ENCODE results near the gene OR8B12.
"Not testable (repeated sequence)": the region's sequence is repeated elsewhere in the genome, so short reads cannot be mapped to it uniquely, and the experiment has no call there.

The OR8B12 gene

DNA sequence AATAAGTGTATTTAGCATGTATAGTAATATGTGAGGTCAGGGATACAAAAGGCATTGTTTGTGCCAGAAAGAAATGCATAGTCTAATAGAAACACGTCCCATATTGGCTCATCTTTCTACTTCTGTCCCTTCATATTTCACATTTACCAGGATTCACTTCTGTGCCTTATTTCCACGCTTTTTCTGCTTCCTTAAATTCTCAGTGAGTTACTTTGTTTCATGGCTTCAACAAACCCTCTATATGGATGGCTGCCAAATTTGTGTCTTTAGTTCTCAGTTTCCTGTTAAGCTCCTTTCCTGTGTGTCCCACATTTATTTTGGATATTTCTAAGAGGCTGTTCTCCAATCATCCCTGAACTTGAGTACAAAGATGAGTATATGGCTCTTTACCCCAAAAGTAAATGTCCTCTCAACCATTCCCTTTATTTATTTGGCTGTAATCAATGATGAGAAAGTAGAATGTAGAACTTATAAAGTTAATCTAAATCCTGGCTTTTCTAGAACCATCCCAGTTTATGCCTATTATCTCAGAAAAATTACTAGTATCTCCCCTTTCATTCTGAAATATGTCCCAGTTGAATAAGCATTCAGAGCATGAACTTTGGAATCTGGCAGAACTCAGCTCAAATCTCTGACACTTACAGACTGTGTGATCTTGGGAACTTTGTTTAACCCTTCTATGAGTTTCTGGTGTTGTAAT lies 23.5 kb downstream of the OR8B12 start:
- DNase-seq (ENCODE audit: low spot score) = no peak

DNA sequence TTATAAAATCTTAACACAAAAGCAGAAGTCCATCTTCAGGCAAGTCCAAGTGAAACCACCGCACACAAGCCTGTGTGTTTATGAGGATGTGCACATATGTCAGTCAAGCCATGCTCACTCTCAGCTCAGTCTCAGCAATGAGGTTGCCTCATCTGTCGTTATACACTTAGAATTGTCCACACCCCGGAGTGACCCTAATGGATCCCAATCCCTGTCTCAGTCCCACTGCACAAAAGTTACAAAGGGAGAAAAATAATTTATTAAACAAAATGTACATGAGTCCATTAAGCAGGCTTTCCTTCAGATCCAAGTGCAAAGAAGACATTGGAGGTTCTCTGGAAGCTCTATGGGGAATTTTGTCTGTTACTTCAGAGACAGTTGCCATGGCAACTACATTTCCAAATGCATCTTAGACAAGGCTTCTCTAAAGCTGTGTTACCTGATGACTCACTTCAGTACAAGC lies 24.4 kb downstream of the OR8B12 start:
- DNase-seq (ENCODE audit: low spot score) = no peak

DNA sequence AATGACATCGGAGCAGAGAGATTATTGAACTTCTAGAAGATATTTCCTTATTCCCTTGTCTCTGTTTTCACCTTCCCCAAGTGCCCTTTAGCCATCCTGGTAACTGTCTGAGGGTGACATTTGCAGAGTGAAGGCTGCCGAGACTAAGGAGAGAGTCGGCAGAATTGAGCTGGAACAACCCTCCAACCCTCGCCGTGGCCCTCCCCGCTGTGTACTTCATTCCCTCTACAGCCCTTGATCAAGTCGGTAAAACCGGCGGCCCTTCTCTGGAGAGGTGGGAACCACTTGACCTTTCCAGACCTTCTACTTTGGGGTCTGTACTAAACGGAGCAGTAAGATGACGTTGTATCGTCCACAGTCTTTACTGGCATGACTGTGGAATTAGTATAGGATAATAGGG lies 26.1 kb downstream of the OR8B12 start:
- DNase-seq (ENCODE audit: low spot score) = no peak

DNA sequence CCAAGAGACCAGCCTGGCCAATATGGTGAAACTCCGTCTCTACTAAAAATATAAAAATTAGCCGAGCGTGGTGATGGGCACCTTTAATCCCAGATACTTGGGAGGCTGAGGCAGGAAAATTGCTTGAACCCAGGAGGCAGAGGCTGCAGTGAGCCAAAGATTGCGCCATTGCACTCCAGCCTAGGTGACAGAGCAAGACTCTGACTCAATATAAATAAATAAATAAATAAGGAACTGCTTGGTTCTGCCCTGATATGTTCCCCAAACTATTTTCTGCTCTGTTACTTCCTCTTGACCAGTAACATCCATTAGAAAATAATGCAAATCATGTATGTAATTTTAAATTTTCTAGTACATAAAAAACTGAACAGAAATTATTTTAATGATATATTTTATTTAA lies 28.8 kb downstream of the OR8B12 start:
- not testable (repeated sequence) for DNase-seq (ENCODE audit: low spot score)

DNA sequence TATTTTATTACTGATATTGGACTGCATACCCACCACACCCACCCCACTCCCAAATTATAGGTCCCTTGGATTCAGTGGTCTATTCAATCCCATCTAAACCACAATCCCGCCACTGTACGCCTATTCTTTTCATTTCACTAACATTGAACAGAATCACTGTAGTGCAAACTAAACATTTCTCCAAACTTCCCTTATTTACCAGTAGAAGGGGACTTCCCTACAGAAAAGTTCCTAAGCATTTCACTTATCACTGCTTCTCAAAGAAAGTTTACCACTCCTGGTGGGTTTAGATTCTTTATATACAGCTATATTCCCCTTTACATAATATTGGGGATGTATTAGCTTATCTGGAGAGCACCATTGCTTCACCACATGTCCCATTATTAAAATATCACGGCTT lies 29.3 kb downstream of the OR8B12 start:
- no peak for DNase-seq (ENCODE audit: low spot score)

DNA sequence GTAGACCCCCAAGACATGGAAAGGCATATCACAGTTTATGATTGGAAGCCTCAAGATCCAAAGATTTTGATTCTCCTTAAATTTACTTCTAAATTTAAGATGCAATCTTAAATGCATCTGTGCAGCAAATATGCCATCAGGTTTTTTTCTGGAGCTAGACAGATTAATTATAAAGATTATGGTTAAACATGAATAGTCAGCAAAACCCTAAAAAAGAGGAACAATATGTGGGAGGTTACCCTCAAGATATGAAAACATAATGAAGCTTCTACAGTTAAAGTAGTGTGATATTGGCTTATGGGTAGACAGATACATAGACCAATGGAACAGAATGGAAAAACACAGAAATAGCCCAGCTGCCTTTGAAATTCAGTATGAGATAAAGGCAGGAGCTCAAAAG lies 31.7 kb downstream of the OR8B12 start:
- DNase-seq (ENCODE audit: low spot score) = no peak

DNA sequence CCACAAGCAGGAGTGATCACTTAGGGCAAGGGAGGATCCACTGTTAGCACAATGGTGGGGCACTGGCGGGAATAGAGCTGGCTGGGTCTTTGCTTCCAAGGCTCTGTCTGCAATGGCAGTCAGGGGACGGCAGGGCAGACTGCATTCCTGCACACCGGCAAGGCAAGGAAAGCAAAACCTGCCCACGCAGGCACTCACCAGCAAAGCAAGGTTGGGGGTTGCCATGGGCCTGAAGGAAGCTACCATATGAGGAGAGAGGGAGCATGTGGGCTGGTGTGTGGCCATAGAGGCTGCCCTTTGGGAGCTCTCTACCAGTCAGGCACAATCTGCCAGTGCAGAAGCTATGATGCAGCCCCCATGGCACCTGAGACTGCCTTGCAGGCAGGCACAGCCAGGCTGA lies 33.2 kb downstream of the OR8B12 start:
- no peak for DNase-seq (ENCODE audit: low spot score)

DNA sequence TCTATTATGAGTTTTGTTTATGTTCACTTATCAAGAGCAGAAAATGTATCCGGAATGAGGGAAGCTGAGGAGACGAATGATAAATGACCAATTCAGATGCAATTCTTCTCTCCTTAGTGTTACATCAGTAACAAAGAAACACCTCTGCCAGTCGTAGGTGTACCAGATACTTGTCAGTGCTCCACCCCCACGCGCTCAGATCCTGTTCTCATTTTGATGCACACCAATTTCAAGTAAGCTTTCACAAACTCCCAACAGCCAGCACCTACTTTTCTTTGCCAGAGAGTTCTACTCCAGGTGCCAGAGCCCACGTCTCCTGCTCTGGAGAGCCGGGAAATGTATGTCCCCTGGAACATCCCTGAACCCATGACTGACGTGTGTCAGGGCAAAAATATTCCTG lies 43.7 kb downstream of the OR8B12 start:
- DNase-seq (ENCODE audit: low spot score) = no peak

DNA sequence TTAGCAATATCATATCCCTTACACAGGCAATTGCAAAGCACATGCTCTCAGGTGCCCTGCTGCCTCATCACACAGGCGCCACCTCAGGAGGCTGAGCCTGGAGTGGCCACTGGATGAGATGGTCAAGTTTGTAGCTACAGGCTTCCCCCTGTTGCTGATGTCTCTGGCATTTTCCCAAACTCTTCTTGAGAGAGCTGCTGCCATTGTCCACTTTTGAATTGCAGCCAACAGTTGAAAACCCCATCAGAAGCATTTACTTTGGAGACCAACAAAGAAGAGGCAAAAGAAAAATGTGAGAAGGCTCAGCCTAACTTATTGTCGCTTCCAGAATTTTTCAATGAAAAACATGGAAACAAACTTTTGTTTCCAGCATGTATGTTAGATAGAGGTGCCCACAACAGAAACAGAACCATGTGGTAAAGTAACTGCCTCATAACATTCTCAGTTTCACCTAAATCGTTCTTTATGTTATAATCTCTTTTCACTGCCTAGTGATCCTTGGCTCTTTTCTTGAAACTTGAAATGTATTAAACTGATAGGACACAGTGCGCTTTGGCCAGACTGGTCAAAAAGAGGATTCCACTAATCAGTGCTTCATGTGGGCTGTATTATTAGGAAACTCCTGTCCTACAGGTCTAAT lies 50.3 kb downstream of the OR8B12 start:
- DNase-seq (ENCODE audit: low spot score) = no peak

Measured in hematopoietic multipotent progenitor cell treated with erythropoietin and hydrocortisone succinate and interleukin-3 and kit ligand, for 17 days (in vitro differentiated cells).